PFSK-1 (cell line): ENCODE measurements around the gene KIF6.

Experiments
- FOXP2 ChIP-seq: optimal IDR thresholded peaks from 2 replicates; pipeline ENCODE3; 2011; ENCODE audit warnings: borderline replicate concordance, control low read depth, inconsistent platforms; ENCODE audit not compliant: insufficient read depth; ENCODE audit errors: extremely low read length, extremely low read depth
- POLR2AphosphoS5 ChIP-seq: IDR thresholded peaks from 2 replicates; pipeline ENCODE4 v1.6.1; 2012; ENCODE audit warnings: low read depth, mild to moderate bottlenecking, control low read depth, low read length, moderate library complexity
- REST ChIP-seq, 2 experiments: IDR thresholded peaks; 2 replicates each; pipeline versions ENCODE4 v1.6.1 to v1.8.0; 2011 to 2012; ENCODE audit warnings: low read depth in 2 of 2, low read length in 2 of 2, control low read depth in 1 of 2, inconsistent platforms in 1 of 2, mild to moderate bottlenecking in 1 of 2, moderate library complexity in 1 of 2; ENCODE audit not compliant: insufficient read depth in 1 of 2

- TF ChIP-seq POLR2AphosphoS5 (no peak), FOXP2 (no peak), REST (IDR thresholded peaks at IDR 0.05; ENCODE audit: insufficient read depth in 1 of 2, low read depth in 2 of 2, low read length in 2 of 2) (no peak)
Observed at GRCh38 chr6:39343396-39343870, 381.8 kb downstream of the KIF6 start.
